ENCODE results near the gene ACTG2. TPM values are rescaled to one million over a fixed set of nuclear protein-coding genes. Genes with fewer than 3 reads are reported as not detected.

The ACTG2 gene
- total RNA-seq (10 to 100 TPM in 2 of 9 donors, 1 to 10 TPM in 4, under 1 TPM in 3; 0.52 to 13.3 (median 2.6) TPM), polyA plus RNA-seq (10 to 100 TPM; 14.1 to 94.0 (median 66.9) TPM)
- long read RNA-seq, donor 1: 0 reads
- long read RNA-seq, donor 2: 0 reads
- long read RNA-seq, donor 3: 0 reads
- long read RNA-seq, donor 4, partial matches to known transcripts: 0 of 1 reads
- long read RNA-seq, donor 4, other reads (novel, unspliced or antisense): 0 of 1 reads
- long read RNA-seq, donor 5, partial matches to known transcripts: 0 of 4 reads
- long read RNA-seq, donor 5, other reads (novel, unspliced or antisense): 0 of 4 reads
- long read RNA-seq, donor 6, transcript ACTG2-201 (9 exons, 1,530 nt): major isoform, 45 of 65 reads
- long read RNA-seq, donor 6, partial matches to known transcripts: 11 of 65 reads
- long read RNA-seq, donor 6, other reads (novel, unspliced or antisense): 8 of 65 reads
- long read RNA-seq, donor 7: 0 reads
- long read RNA-seq, donor 8, partial matches to known transcripts: 0 of 2 reads
- long read RNA-seq, donor 8, other reads (novel, unspliced or antisense): 0 of 2 reads
- long read RNA-seq, donor 9: 0 reads
- long read RNA-seq, donor 10, partial matches to known transcripts: 0 of 1 reads
- long read RNA-seq, donor 10, other reads (novel, unspliced or antisense): 0 of 1 reads

DNA sequence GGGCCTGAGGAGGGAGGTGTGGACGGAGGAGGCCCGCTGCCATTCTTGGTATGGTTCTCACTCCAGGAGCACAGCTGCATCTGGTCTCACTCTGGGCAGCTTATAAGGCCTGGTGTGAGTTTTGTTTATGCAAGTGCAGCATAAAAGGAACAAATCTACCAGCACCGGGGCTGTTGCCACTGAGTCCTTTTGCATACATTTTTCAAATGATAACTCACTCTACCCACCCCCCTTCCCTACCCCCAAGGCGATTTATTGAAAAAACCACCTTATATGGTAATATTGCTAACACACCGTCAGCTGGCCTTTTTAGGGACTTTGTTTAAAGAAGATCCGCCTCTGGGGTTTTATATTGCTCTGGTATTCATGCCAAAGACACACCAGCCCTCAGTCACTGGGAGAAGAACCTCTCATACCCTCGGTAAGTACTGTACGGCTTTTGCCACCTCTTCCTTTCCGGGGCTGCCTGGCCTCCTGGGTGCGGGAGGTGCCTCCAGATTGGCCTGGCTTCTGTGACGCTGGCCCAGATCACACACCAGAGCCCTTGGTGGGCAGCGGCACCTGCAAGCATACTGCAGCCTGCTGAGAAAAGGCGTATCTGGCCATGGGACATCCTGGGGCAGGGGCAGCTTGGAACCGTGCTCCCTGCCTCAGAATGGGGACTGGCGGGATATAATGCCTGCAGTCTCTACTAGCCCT, at the start of gene ACTG2:
Gene ACTG2, plus strand, starts transcription at position 378 of the 699 bp plus-strand sequence. CDS start 8,304 bp downstream, outside the sequence.
- Histone ChIP-seq H3K27ac (no peak within 1 kb of the TSS), H3K4me3 (no peak within 1 kb of the TSS), H3K36me3 (replicated peaks in 1 of 2) (no peaks in the 10 kb centered on the region), H3K27me3 (no peaks in the 10 kb centered on the region), H3K9me3 (replicated peaks in 1 of 3) (no peaks in the 10 kb centered on the region), H3K4me1 (replicated peaks in 1 of 2) (no peaks in the 10 kb centered on the region)
- 75 to 85% (median 78%) methylated on average over 8 to 15 of the region's 15 CpGs for WGBS, 4 donors
- intact Hi-C loops (cut with DNase I): no loop called here
- no peak for DNase-seq
- no peak for TF ChIP-seq POLR2A (IDR thresholded peaks at IDR 0.05)
- TF ChIP-seq, protein P1, sequence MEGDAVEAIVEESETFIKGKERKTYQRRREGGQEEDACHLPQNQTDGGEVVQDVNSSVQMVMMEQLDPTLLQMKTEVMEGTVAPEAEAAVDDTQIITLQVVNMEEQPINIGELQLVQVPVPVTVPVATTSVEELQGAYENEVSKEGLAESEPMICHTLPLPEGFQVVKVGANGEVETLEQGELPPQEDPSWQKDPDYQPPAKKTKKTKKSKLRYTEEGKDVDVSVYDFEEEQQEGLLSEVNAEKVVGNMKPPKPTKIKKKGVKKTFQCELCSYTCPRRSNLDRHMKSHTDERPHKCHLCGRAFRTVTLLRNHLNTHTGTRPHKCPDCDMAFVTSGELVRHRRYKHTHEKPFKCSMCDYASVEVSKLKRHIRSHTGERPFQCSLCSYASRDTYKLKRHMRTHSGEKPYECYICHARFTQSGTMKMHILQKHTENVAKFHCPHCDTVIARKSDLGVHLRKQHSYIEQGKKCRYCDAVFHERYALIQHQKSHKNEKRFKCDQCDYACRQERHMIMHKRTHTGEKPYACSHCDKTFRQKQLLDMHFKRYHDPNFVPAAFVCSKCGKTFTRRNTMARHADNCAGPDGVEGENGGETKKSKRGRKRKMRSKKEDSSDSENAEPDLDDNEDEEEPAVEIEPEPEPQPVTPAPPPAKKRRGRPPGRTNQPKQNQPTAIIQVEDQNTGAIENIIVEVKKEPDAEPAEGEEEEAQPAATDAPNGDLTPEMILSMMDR (IDR thresholded peaks at IDR 0.05): no peak

DNA sequence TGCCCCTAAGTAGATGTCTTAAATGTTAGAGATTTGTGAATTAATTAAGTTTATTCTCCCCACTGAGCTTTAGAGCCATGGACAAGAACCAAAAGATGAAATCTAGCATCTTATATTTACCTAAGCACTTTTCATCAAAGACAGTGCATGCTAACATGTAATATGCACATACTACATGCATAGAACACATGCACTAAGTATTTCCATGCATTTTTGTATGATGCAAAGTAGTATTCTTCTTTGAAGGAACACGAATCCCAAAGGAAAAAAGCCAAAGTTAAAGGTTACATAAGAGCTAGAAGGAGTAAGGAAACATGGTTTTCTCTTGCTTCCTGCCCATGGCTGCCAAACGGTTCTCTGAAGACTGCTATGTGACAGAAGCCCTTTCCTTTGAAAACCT, 48.7 kb upstream of the ACTG2 start:
- WGBS, 4 donors: 61 to 74% (median 72%) methylated on average over 2 of the region's 2 CpGs
- H3K27me3 ChIP-seq: no peaks in the 10 kb centered on the region
- no peak overlapping the region for H3K4me3 ChIP-seq
- intact Hi-C loops (cut with DNase I): no loop called here
- DNase-seq: no peak
- no peak overlapping the region for H3K27ac ChIP-seq
- H3K36me3 ChIP-seq (replicated peaks in 1 of 2): peaks cover 0 to 47% of the 10 kb centered on the region in 2 donors
- H3K9me3 ChIP-seq (replicated peaks in 1 of 3): no peaks in the 10 kb centered on the region
- H3K4me1 ChIP-seq (replicated peaks in 1 of 2): no peaks in the 10 kb centered on the region
- TF ChIP-seq, protein P1 (IDR thresholded peaks at IDR 0.05): no peak
- TF ChIP-seq POLR2A (IDR thresholded peaks at IDR 0.05): no peak

DNA sequence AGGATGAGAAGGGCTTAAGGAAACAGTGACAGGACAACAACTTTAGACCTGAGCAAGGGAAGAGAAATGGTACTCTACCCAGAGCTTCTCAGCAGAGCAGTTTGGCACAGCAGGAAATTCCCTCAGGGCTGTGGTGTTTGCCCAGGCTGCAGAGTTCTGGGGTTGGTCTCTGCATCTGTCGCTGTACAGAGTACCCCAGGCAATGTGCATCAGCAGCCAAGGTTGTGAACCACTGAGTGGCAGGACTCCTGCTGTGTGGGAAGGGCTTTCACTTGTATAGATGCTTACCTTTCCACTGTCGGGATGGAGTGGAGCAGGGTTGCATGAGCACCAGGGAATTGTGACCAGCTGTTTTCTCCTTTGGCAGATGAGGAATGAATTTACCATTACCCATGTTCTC, 42.8 kb upstream of the ACTG2 start:
- no peaks in the 10 kb centered on the region for H3K27me3 ChIP-seq
- TF ChIP-seq, protein P1 (IDR thresholded peaks at IDR 0.05): no peak
- no peak for TF ChIP-seq POLR2A (IDR thresholded peaks at IDR 0.05)
- no peaks in the 10 kb centered on the region for H3K9me3 ChIP-seq (replicated peaks in 1 of 3)
- intact Hi-C loops (cut with DNase I): no loop called here
- peaks cover 0 to 83% of the 10 kb centered on the region in 2 donors for H3K36me3 ChIP-seq (replicated peaks in 1 of 2)
- WGBS, 4 donors: 92 to 98% (median 95%) methylated on average over 2 of the region's 2 CpGs
- H3K4me1 ChIP-seq (replicated peaks in 1 of 2): no peaks in the 10 kb centered on the region
- H3K4me3 ChIP-seq: no peak overlapping the region
- H3K27ac ChIP-seq: no peak overlapping the region
- no peak for DNase-seq

DNA sequence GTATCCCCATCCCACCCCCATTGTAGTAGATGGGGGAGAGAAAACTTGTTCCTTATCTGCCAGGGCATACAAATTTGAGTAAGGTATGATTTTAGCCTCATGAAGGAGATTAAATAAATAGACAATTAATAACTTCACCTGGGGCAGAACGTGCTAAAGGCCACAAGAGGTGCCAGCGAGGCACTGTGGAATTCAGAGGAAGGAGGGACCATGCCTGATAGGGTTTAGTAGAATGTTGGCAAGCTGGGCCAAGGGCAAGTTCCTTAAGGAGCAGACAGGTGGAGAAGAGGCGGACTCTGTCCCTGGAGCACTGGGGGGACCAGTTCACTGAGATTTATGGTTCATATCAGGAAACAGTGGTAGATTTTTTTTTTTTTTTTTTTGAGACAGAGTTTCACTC, 41.5 kb upstream of the ACTG2 start:
- Histone ChIP-seq H3K4me1 (replicated peaks in 1 of 2) (no peaks in the 10 kb centered on the region), H3K27me3 (no peaks in the 10 kb centered on the region), H3K4me3 (no peak overlapping the region), H3K36me3 (replicated peaks in 1 of 2) (peaks cover 0 to 83% of the 10 kb centered on the region in 2 donors), H3K27ac (no peak overlapping the region), H3K9me3 (replicated peaks in 1 of 3) (no peaks in the 10 kb centered on the region)
- WGBS, 4 donors: 83 to 89% (median 88%) methylated on average over 3 of the region's 3 CpGs
- no peak for DNase-seq
- intact Hi-C loops (cut with DNase I): no loop called here
- TF ChIP-seq, protein P1 (IDR thresholded peaks at IDR 0.05): no peak
- no peak for TF ChIP-seq POLR2A (IDR thresholded peaks at IDR 0.05)

All from adrenal gland (tissue), 19 donors.